NT2/D1 (cell line): ENCODE measurements around the gene MISFA.
"Not testable (repeated sequence)": the region's sequence is repeated elsewhere in the genome, so short reads cannot be mapped to it uniquely, and the experiment has no call there.

Source experiments
- SUZ12 ChIP-seq: IDR thresholded peaks from 2 replicates; pipeline ENCODE4 v1.6.1; 2011; ENCODE audit not compliant: insufficient read length, insufficient read depth; ENCODE audit errors: extremely low read depth
- YY1 ChIP-seq: IDR thresholded peaks from 2 replicates; pipeline ENCODE4 v1.6.1; 2011; ENCODE audit not compliant: insufficient read length, insufficient read depth
- ZNF274 ChIP-seq: IDR thresholded peaks from 2 replicates; pipeline ENCODE4 v1.6.1; 2011; ENCODE audit warnings: mild to moderate bottlenecking, low read depth, low read length

DNA sequence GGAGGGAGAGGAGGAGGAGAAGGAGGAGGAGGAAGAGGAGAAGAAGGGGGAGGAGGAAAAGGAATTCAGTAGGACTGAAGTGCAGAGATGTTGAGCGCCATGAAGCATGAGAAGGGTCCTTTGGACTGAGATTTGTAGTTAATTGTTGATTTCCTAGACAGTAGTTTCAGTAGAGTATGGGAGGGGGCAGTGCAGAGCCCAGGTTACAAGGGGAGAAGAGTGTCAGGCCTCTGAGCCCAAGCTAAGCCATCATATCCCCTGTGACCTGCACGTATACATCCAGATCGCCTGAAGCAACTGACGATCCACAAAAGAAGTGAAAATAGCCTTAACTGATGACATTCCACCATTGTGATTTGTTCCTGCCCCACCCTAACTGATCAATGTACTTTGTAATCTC lies 43.4 kb downstream of the MISFA start:
- not testable (repeated sequence) for TF ChIP-seq SUZ12, ZNF274, YY1
